HG03139 (cell line): Measurements from ENCODE around the gene IFT122.
"Not testable (repeated sequence)": the region's sequence is repeated elsewhere in the genome, so short reads cannot be mapped to it uniquely, and the experiment has no call there.

ENCODE experiments used
- ATAC-seq: cut with Tn5 transposase; IDR thresholded peaks from one replicate; pipeline ENCODE4 v1.9.1; 2021; ENCODE audit not compliant: unreplicated experiment

IFT122 gene

DNA sequence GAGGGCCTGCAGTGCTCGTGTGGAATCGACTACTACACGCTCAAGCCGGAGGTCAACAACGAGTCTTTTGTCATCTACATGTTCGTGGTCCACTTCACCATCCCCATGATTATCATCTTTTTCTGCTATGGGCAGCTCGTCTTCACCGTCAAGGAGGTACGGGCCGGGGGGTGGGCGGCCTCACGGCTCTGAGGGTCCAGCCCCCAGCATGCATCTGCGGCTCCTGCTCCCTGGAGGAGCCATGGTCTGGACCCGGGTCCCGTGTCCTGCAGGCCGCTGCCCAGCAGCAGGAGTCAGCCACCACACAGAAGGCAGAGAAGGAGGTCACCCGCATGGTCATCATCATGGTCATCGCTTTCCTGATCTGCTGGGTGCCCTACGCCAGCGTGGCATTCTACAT lies 92.2 kb downstream of the IFT122 start:
- ATAC-seq: no peak

DNA sequence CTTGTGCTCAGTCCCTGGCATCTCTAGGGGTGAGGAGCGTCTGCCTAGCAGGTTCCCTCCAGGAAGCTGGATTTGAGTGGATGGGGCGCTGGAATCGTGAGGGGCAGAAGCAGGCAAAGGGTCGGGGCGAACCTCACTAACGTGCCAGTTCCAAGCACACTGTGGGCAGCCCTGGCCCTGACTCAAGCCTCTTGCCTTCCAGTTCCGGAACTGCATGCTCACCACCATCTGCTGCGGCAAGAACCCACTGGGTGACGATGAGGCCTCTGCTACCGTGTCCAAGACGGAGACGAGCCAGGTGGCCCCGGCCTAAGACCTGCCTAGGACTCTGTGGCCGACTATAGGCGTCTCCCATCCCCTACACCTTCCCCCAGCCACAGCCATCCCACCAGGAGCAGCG lies 93.4 kb downstream of the IFT122 start:
- no peak for ATAC-seq

DNA sequence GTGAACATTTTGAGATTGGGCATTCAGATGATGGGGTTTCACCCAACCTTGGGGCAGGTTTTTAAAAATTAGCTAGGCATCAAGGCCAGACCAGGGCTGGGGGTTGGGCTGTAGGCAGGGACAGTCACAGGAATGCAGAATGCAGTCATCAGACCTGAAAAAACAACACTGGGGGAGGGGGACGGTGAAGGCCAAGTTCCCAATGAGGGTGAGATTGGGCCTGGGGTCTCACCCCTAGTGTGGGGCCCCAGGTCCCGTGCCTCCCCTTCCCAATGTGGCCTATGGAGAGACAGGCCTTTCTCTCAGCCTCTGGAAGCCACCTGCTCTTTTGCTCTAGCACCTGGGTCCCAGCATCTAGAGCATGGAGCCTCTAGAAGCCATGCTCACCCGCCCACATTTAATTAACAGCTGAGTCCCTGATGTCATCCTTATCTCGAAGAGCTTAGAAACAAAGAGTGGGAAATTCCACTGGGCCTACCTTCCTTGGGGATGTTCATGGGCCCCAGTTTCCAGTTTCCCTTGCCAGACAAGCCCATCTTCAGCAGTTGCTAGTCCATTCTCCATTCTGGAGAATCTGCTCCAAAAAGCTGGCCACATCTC lies 94.5 kb downstream of the IFT122 start:
- ATAC-seq: no peak

DNA sequence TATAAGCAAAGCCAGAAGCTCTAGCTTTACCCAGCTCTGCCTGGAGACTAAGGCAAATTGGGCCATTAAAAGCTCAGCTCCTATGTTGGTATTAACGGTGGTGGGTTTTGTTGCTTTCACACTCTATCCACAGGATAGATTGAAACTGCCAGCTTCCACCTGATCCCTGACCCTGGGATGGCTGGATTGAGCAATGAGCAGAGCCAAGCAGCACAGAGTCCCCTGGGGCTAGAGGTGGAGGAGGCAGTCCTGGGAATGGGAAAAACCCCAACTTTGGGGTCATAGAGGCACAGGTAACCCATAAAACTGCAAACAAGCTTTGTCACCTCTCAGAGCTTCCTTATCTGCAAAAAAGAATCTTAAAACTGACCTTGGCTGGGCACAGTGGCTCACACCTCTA lies 95.1 kb downstream of the IFT122 start:
- no peak for ATAC-seq

DNA sequence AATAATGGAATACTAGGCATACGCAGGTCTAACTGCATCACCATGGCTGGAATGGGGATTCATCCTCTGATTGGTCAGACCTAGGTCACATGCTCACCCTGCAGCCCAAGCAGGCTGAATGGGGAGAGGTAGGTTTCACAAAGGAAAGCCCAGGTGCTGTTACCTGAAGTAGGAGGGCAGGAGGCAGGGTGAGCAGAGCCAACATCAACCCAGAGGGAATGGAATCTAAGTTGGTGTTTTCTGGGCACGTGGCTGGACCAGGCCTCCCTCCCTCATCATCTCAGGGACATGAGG lies 96.3 kb downstream of the IFT122 start:
- ATAC-seq: no peak

DNA sequence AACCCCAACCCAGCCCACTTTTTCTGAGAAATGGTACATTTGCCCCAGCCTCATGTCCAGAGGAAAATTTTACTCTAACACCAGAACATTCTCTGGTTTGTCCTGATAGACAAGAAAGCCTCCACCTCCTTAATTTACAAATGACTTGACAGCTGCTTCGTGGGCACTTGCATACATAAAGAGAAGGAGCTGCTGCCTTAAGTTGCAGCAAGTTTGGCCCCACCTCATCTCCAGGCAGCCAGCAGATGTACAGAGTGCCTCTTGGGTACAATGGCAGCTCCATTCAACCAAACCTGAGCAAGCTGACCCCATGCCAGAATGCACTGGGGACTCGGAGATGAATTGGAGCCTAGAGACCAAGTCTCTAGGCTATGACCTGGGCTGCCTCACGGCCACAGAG lies 96.8 kb downstream of the IFT122 start:
- ATAC-seq: no peak

DNA sequence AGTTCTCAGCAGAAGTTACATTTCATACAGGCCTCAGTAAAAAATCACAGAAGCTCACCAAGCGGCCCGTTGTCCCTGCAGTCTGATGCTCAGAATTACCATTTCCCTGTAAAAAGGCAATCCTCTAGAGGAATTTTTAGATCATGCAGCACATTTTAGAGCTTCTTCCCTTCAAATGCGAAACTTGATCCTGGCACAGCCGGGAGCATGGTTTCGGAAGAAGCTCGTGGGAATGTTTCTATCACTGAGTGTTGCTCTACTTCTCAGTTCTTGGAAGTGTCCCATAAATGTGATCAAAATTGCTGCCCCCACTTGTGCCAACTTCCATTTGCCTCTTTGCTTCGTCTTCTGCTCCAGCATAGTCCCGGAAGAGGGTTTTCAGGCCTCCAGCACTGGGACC lies 99.2 kb downstream of the IFT122 start:
- no peak for ATAC-seq

DNA sequence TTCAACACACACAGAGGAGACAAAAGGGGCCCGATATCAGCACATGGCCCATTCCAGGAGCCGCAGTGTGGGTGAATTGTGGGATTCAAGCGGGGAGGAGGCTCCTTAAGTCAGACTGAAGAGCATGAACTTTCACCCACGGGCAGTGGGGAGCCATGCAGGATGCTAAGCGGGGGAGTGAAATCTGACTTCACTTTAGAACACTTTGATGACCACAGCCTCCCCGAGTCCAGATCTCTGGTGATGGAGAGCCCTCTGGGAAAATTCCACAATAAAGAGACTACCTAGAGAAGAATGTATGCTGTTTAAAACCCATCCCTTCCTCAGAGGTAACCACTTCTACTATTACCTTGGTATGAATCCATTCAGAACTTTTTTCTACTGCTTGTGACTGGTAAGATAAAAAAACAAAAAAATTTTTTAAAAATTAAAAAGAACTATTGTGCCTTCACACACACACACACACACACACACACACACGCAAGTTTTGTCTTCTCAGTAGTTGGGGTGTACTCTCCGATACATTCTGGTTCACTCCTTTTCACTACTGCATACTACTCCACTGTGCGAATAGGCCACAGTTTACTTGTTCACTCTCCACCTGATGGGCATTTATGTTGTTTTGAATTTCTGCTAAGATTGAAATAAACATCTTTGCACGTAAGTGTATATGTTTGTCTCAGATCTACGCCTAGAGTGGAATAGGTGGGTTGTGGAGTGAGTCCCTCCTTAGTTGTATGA lies 100.9 kb downstream of the IFT122 start:
- ATAC-seq: no peak

DNA sequence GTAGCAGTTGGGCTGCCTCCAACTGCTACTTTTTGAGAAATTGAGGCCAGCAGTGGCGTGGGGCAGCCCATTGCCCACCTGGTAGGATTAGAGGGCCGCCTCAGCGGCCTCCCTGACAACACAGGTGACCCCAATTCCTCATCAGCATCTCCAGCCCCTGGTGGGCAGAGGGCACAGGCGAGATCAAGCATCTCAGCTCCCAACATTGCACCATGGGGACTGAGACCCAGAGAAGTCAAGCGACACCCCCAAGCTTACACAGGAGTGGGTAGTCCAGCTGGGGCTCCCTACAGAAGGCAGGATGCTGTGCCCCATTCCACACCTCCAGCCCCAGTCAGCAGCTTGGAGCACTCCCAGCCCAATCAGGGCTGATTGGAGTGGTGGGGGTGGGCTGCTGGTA lies 102.7 kb downstream of the IFT122 start:
- ATAC-seq: no peak

DNA sequence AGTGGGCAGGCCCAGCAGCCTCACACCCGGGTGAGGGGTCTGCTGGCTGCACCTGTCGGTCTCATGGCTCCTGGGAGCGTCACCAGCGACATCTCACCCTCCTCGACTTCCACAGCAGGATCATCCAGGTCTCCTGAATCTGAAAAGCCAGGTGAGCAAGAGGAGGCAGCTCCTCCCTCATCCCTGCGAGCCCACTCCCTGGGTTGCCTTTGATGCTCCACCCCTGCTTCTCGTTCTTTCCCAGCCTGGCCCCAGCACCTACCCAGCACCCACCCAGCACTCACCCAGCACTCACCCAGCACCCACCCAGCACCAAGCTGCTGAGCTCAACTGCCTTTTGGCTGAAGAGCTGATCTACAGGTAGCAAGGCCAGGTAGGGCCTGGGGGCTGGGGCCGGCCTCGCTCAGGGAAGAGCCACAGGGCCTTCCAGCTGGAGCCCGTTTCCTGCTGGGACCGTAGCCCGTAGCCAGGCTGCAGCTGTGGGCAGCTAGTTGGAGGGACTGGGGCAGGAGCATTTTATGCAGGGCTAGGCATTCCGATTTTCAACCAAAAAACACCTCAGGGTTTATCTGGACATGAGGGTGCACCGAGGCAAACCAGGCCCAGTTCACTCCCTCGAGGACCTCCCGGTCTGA lies 103.2 kb downstream of the IFT122 start, which contains the start of gene H1-8:
Gene H1-8 (plus strand): TSS at position 20 of the 635 bp plus-strand sequence. CDS start 44 bp downstream, at position 64.
- no peak for ATAC-seq

DNA sequence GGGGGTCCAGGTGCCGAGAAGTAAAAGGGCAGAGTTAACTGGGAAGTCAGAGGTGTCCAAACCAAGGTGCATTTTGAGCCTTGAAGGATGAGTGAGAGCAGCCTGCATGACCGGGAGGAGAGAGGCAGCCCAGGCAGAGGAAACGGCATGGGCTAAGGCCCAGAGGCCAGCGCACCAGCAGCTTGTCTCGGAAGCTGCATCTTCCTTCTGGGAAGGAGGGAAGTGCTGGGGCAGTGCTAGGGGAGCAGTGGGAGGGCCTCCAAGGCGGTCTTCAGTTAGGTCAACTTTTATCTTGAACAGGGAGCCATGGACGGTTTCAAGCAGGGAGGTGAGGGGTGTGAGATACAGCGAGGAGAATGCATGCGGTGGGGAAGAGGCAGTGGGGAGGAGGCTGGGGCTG lies 104.0 kb downstream of the IFT122 start:
- ATAC-seq: no peak

DNA sequence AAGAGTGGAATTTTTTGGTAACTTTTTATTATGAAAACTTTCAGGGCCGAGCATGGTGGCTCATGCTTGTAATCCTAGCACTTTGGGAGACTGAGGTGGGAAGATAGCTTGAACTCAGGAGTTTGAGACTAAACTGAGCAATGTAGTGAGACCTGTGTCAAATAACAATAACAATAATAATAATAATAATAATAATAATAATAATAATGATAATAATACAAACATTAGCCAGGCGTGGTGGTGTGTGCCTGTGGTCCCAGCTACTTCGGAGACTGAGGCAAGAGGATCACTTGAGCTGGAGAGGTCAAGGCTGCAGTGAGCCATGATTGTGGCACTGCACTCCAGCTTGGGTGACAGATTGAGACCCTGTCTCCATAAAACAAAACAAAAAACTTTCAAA lies 105.9 kb downstream of the IFT122 start:
- not testable (repeated sequence) for ATAC-seq

DNA sequence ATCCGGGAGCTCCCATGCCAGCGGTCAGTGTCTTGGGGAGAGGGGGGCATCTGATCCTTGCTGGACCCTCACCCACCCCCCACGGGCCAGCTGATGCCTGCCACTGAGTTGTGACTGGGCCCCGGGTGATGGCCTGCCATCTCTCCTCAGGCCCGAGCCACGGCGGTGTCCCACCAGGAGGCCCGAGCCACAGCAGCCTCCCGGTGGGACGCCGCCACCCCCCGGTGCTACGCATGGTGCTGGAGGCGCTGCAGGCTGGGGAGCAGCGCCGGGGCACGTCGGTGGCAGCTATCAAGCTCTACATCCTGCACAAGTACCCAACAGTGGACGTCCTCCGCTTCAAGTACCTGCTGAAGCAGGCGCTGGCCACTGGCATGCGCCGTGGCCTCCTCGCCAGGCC lies 107.2 kb downstream of the IFT122 start:
- ATAC-seq: no peak

DNA sequence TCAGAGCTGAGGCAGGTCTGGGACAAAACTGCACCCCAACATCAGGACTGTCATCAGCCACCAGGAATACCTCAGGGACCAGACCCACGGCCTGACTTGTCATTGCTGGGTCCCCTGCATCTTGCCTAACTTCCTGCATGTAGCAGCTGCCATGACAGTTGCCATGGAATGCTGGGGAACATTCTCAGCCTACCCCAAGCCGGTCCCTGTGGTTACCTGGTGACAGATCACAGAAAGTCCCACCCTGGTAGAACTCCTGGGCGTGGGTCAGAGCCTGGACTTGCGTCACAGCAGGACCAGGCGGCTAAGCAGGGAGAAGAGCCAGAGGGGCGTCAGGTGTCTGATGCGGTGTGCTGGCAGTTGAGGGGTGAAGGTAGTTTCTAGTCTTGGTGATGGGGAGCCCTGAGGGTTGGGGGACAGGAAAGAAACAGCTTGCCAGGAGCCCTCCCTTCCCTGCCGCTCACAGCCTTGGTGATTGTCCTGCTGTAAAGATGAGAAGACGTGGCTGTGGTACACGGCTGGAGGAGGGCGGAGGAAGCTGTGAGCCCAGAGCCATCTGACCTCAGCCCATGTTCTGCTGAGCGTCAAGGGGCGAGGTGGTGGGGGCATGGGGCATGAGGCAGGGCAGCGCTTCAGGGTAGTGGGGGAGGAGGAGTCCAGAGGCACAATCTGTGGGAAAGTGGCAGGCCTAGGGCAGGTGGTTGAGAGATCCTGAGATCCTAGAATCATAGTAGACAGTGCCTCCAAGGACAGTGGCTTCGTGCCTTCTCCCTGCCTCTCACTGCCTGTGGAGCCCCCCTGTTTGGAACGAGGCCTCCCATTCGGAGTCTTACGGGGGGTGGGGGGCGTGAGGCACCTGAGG lies 108.3 kb downstream of the IFT122 start:
- no peak for ATAC-seq

DNA sequence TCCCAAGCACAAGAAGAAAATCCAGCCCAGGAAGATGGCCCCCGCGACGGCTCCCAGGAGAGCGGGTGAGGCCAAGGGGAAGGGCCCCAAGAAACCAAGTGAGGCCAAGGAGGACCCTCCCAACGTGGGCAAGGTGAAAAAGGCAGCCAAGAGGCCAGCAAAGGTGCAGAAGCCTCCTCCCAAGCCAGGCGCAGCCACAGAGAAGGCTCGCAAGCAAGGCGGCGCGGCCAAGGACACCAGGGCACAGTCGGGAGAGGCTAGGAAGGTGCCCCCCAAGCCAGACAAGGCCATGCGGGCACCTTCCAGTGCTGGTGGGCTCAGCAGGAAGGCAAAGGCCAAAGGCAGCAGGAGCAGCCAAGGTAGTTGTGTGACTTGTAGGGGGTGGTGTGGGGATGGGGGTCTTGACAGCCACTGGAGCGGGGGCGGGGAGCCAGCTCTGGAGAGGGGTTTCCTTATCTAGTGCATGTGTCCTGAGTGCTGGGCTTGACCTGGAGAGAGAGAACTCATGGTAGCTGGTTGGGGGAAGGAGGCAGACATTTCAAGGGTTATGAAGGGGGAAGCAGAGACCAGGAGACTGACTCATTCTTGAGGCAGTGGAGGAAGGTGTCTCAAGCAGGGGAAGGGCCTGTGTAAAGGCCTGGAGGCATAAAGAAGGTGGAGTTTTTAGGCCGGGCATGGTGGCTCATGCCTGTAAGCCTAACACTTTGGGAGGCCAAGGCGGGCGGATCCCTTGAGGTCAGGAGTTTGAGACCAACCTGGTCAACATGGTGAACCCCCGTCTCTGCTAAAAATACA lies 109.2 kb downstream of the IFT122 start:
- ATAC-seq: no peak

DNA sequence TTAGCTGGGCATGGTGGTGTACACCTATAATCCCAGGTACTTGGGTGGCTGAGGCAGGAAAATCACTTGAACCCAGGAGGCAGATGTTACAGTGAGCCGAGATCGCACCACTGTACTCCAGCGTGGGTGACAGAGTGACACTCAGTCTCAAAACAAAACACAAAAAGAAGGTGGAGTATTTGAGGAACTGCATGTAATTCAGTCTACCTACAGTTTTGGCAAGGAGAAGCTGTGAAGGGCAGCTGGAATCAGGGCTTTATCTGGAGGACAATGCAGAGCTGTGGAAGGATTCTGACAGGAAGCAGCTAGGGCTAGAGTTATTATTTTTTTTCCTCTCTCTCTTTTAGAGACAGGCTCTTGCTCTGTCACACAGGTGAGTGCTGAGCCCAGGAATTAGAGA lies 109.8 kb downstream of the IFT122 start:
- ATAC-seq: no peak

DNA sequence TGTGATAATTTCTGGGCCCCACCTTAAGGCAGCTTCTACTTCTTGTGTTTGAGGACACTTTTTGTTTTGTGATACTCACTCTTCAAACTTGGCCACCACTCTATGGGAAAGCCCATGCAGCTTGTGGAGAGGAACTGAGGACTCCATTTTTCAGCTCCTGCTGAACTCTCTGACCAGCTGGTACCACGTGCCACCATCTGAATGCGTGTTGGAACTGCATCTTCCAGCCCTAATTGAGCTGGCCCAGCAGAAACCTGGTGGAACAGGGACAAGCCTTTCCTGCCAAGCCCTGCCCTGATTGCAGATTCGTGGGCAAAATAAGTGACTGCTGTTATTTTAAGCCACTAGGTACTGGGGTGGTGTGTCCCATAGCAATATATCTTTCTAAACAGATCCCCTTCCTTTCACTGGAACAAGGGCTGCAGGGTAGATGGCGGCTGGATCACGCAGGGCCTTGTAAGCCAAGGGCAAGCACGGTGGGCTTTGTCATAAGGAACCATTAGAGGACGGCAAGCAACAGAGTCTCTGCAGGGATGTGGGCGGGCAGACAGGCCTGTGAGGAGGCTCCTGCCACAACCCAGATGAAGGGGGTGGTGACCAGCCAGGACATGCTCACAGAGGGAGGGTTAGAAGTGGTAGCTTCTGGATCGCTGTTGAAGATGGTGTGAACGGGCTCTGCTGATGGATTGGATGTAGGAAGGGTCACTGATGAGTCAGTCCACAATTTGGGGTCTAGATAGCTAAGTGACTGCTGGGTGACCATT lies 112.4 kb downstream of the IFT122 start:
- ATAC-seq: no peak

DNA sequence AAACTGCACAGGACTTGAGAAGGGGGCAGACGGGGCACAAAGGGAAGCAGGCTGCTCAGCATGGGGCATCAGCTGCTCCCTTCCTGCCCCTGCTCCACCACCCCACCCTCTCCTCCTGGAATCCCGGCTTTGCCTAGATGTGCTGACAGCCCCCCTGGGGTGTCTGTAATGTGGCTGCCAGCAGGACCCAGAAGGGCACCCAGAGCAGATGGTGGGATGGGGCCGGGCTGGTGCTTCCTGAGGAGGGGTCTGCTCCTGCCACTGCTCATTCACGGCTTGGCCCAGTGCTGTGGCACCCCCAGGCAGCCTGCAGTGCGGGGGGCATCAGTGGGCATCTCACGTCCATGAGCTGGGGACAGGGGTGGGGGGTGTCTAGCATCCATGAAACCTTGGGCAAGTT lies 113.1 kb downstream of the IFT122 start:
- no peak for ATAC-seq

DNA sequence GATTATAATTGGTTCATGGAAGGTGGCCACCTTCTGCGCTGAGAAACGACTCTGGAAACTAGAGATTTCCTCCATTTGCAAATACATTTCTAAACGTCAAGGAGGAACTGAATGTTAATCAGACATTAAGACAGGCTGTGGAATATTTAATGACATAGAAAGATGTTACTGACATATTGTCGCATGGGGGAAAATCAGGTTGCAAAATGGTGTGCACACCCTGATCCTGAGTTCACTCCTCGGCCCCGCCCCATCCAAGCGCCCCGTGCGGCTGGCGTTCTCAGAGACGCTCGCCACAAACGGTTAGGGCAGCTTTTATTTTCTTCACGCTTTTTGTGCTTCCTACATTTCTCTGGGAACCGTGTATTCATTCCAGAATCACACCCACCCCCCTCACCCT lies 113.7 kb downstream of the IFT122 start:
- ATAC-seq: no peak
